Large intestine (tissue), 3 donors: ENCODE data around the gene DMP1. TPM values are rescaled to one million over a fixed set of nuclear protein-coding genes. Genes with fewer than 3 reads are reported as not detected.
"Not testable (repeated sequence)": the region's sequence is repeated elsewhere in the genome, so short reads cannot be mapped to it uniquely, and the experiment has no call there.

ENCODE experiments used
- DNase-seq, 2 donors: peaks; one replicate each; pipeline versions ENCODE4 v3.0.0 to v3.0.0-alpha.2; 2013
- H3K27ac ChIP-seq: one replicate; pipeline ENCODE4 v1.5.1; 2013; ENCODE audit warnings: low read length
- H3K27me3 ChIP-seq: 2 replicates; pipeline ENCODE4 v1.6.1; 2013; ENCODE audit warnings: low read length; ENCODE audit not compliant: control insufficient read depth, insufficient read depth
- H3K36me3 ChIP-seq: 2 replicates; pipeline ENCODE4 v1.6.1; 2013; ENCODE audit warnings: low read length; ENCODE audit not compliant: control insufficient read depth, insufficient read depth
- H3K4me1 ChIP-seq: one replicate; pipeline ENCODE4 v1.6.1; 2013; ENCODE audit warnings: low read length; ENCODE audit not compliant: control insufficient read depth, insufficient read depth
- H3K4me3 ChIP-seq: one replicate; pipeline ENCODE4 v1.5.1; 2013; ENCODE audit warnings: low read length
- H3K9me3 ChIP-seq: one replicate; pipeline ENCODE4 v1.6.1; 2013; ENCODE audit warnings: mild to moderate bottlenecking, low read depth, low read length, moderate library complexity; ENCODE audit not compliant: control insufficient read depth
- WGBS: methylation state at CpG from one replicate; pipeline ENCODE4 v1.1.5; 2013; ENCODE audit warnings: low lambda C conversion rate; ENCODE audit not compliant: insufficient coverage; 5-methylcytosine and 5-hydroxymethylcytosine counted together
- polyA plus RNA-seq: library from polyadenylated mRNA; unstranded; fragments of 120-200 nt; gene quantifications from one replicate; pipeline ENCODE4 v1.2.1, GENCODE V29; 2013

DMP1 gene
- polyA plus RNA-seq, 1 donor, result not detected

DNA sequence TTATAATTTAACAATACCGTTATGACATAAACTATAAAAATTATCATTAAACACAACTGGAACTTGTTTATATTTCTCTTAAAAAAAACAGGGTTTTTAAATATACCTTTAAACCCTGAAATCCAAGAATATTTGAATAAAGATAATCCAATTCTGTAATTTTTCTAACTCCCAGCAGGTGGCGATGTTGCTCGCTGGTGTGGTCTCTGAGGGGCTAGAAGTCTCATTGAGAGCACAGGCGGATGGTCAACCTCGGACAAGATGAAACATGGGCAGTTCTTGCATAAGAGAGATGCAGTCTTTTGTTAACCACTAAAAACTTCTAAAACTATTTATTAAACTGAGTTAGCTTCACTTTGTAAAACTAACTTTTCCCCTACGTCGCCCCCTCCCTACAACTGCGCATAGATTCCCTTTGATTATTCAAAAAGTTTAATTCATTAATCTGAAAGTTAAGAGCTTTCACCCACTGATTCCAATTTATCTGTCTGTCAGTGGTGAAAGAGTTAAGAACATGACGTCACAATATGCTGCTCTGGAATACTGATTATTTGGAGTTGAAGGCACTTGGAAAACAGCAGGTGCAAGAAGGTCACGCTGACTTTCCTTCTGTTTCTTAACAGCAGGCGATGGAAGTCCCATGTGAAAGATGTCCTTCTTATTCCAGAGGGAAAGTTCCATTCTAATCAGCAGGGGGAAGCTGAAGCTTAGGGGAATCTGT lies 29.5 kb downstream of the DMP1 start:
- WGBS, result 70% methylated on average over 5 of the region's 11 CpGs
- no peak for DNase-seq

DNA sequence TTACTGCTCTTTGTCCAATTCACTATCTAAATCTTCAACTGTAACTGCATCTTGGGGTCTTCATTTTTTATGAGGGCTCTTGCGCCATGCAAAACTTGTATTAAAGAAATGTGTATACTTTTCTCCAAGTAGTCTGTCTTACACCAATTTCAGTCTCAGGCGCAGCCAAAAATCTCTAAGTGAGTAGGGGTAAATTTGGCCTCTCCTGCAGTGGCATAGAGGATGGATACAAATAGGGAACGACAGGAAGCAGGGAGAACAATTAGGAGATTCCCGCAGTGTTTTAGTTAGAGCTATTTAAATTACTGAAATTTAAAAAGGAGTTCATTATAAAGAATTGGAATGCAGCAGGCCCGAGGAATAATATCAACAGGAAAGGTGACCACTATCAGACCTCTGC lies 30.2 kb downstream of the DMP1 start:
- no peak for DNase-seq
- no peak overlapping the region for H3K27ac ChIP-seq
- H3K4me1 ChIP-seq, result no peaks in the 10 kb centered on the region
- no peaks in the 10 kb centered on the region for H3K27me3 ChIP-seq
- WGBS, result 50% methylated on average over 3 of the region's 5 CpGs
- no peaks in the 10 kb centered on the region for H3K9me3 ChIP-seq
- H3K36me3 ChIP-seq, result no peaks in the 10 kb centered on the region
- H3K4me3 ChIP-seq, result no peak overlapping the region

More for the DNA sequence above, 29.5 kb downstream of the DMP1 start:
- Histone ChIP-seq H3K36me3 (no peaks in the 10 kb centered on the region), H3K4me3 (no peak overlapping the region), H3K27me3 (no peaks in the 10 kb centered on the region), H3K27ac (no peak overlapping the region), H3K4me1 (no peaks in the 10 kb centered on the region), H3K9me3 (no peaks in the 10 kb centered on the region)

- Histone ChIP-seq H3K4me3 (no peak overlapping the region), H3K36me3 (no peaks in the 10 kb centered on the region), H3K27me3 (no peaks in the 10 kb centered on the region), H3K9me3 (peaks cover 3% of the 10 kb centered on the region), H3K27ac (no peak overlapping the region), H3K4me1 (no peaks in the 10 kb centered on the region)
- WGBS, result 74% methylated on average over 2 of the region's 3 CpGs
- DNase-seq, result no peak
Measured at GRCh38 chr4:87688316-87688715, 38.2 kb downstream of the DMP1 start.

DNA sequence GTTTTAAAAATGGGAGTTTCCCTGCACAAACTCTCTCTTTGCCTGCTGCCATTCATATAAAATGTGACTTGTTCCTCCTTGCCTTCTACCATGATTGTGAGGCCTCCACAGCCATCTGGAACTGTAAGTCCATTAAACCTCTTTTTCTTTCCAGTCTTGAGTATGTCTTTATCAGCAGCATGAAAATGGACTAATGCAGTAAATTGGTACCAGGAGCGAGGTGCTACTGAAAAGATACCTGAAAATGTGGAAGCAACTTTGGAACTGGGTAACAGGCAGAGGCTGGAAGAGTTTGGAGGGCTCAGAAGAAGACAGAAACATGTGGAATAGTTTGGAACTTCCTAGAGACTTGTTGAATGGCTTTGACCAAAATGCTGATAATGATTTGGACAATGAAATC lies 40.9 kb downstream of the DMP1 start:
- 100% methylated on average over 1 of the region's 1 CpG for WGBS
- not testable (repeated sequence) for H3K36me3 ChIP-seq, H3K4me3 ChIP-seq, H3K27me3 ChIP-seq, H3K9me3 ChIP-seq, H3K4me1 ChIP-seq, DNase-seq, H3K27ac ChIP-seq

GRCh38 chr4:87692060-87692459 lies 42.0 kb downstream of the DMP1 start:
- WGBS, result no CpG with 5 or more reads among the region's 1 CpG
- not testable (repeated sequence) for H3K36me3 ChIP-seq, H3K9me3 ChIP-seq, H3K27ac ChIP-seq, H3K27me3 ChIP-seq, H3K4me1 ChIP-seq, DNase-seq, H3K4me3 ChIP-seq

GRCh38 chr4:87697272-87697671 lies 47.2 kb downstream of the DMP1 start:
- DNase-seq, result no peak

GRCh38 chr4:87697945-87698344 lies 47.9 kb downstream of the DMP1 start:
- WGBS, result no CpG with 5 or more reads among the region's 2 CpGs
- no peak for DNase-seq
- H3K9me3 ChIP-seq, result no peaks in the 10 kb centered on the region
- no peaks in the 10 kb centered on the region for H3K27me3 ChIP-seq
- H3K36me3 ChIP-seq, result no peaks in the 10 kb centered on the region
- H3K27ac ChIP-seq, result no peak overlapping the region
- H3K4me1 ChIP-seq, result no peaks in the 10 kb centered on the region
- no peak overlapping the region for H3K4me3 ChIP-seq

More at GRCh38 chr4:87697272-87697671, 47.2 kb downstream of the DMP1 start:
- H3K27me3 ChIP-seq, result no peaks in the 10 kb centered on the region
- no CpG with 5 or more reads among the region's 5 CpGs for WGBS
- no peak overlapping the region for H3K27ac ChIP-seq
- H3K9me3 ChIP-seq, result peaks cover 3% of the 10 kb centered on the region
- no peaks in the 10 kb centered on the region for H3K36me3 ChIP-seq
- no peaks in the 10 kb centered on the region for H3K4me1 ChIP-seq
- no peak overlapping the region for H3K4me3 ChIP-seq

- Histone ChIP-seq H3K27me3 (no peaks in the 10 kb centered on the region), H3K36me3 (no peaks in the 10 kb centered on the region), H3K4me3 (no peak overlapping the region), H3K4me1 (no peaks in the 10 kb centered on the region), H3K9me3 (no peaks in the 10 kb centered on the region), H3K27ac (no peak overlapping the region)
- 83% methylated on average over 1 of the region's 2 CpGs for WGBS
- DNase-seq, result no peak
Measured at GRCh38 chr4:87698394-87698793, 48.3 kb downstream of the DMP1 start.

DNA sequence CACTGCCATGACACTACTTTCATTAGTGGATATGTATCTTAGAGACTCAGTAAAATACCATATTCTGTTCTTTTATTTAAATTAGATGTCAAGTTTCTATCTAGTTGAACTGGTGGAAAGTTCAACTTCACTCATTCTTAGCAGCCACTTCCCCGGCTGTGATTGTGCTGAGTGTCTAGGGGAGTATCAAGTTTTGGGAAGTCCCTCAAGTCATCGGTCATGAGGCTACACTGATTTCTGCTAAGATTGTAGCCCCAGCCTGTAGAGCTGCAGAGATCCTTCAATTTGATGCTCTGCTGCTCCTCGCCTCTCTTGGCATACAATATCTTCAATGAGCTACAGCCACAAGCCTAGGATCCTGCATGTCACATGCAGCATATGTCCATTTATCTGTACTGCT lies 53.9 kb downstream of the DMP1 start:
- no CpG with 5 or more reads among the region's 3 CpGs for WGBS
- no peak overlapping the region for H3K4me3 ChIP-seq

DNA sequence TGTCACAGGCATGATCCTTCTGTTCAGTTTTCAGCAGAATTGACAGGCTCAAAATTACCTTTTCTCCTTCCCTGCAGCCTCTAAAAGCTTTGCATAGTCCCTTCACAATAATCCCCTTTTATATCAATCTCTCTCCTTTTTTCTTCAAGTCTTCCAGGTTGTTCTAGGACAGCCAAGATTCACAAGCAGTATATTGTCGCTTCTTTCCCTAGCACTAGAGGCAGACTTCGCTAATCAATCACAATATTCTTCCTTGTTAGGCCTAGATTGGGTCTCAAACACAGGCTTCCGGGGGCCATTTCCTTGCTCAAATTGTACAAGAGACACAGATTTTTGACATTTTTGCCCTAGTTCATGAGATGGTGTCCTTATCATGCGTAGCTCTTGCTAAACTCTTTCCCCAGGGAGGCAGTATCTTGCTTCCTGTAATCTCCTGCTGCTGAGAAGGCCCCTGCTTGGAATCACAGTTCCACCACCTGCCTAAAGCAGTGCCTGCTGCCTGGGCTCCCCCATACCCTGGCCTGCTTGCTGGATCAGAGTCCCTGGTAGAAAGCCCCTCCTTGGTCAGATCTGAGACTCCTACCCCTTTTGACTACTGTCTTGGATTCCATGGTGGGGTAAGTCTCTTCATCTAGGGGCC lies 57.3 kb downstream of the DMP1 start:
- WGBS, result 100% methylated on average over 1 of the region's 4 CpGs
- DNase-seq, result no peak
- no peak overlapping the region for H3K4me3 ChIP-seq
- no peaks in the 10 kb centered on the region for H3K9me3 ChIP-seq
- no peaks in the 10 kb centered on the region for H3K36me3 ChIP-seq
- H3K27ac ChIP-seq, result no peak overlapping the region
- H3K27me3 ChIP-seq, result no peaks in the 10 kb centered on the region
- H3K4me1 ChIP-seq, result no peaks in the 10 kb centered on the region

More for the DNA sequence above, 53.9 kb downstream of the DMP1 start:
- Histone ChIP-seq H3K36me3 (no peaks in the 10 kb centered on the region), H3K27ac (no peak overlapping the region), H3K4me1 (no peaks in the 10 kb centered on the region), H3K27me3 (no peaks in the 10 kb centered on the region), H3K9me3 (no peaks in the 10 kb centered on the region)
- no peak for DNase-seq
